Suppressor macrophage treated with lipopolysaccharide for 1 hour (primary cell): ENCODE results near the gene F10.
"Not testable (repeated sequence)": the region's sequence is repeated elsewhere in the genome, so short reads cannot be mapped to it uniquely, and the experiment has no call there.

Experiments
- DNase-seq, 3 donors: peaks; one replicate each; pipeline ENCODE4 v3.0.0-alpha.2; 2020 to 2022

The F10 gene

DNA sequence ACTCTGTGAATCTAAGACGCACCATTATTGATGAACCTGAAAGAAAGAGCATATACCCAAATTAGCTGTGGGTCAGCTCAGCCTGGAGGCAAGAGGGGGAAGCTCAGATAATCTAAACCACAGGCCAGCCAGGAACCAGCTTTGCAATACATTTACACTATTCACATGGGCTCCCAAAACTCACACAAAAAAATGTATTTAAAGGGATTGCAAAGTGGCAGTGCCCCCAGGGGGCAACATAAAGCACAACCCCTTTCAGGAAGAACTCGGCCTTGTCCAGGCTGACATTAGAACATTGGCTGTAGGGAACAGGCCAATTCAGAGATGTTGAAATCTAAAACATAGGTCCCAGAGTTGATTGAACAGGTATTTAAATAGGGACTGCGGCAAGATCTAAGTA is 32.6 kb downstream of the F10 start:
- no peak for DNase-seq

DNA sequence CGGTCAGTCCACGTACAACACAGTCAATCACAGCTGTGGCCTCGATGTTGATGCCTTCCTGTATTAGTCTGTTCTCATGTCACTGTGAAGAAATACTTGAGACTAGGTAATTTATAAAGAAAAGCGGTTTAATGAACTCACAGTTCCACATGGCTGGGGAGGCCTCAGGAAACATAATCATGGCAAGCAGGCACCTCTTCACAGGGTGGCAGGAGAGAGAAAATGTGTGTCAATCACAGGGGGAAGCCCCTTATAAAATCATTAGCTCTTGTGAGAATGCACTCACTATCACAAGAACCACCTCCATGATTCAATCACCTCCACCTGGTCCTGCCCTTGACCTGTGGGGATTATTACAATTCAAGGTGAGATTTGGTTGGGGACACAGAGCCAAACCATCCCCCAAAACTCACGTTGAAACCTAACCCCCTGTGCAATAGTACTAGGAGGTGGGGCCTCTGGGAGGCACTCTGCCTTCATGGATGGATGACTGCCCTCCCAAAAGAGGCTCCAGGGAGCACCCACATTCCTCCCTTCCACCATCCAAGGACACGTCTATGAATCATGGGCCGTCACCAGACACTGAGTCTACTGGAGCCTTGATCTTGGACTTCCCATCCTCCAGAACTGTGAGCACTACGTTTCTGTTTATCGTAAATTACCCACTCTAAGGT is 33.5 kb downstream of the F10 start:
- no peak for DNase-seq

DNA sequence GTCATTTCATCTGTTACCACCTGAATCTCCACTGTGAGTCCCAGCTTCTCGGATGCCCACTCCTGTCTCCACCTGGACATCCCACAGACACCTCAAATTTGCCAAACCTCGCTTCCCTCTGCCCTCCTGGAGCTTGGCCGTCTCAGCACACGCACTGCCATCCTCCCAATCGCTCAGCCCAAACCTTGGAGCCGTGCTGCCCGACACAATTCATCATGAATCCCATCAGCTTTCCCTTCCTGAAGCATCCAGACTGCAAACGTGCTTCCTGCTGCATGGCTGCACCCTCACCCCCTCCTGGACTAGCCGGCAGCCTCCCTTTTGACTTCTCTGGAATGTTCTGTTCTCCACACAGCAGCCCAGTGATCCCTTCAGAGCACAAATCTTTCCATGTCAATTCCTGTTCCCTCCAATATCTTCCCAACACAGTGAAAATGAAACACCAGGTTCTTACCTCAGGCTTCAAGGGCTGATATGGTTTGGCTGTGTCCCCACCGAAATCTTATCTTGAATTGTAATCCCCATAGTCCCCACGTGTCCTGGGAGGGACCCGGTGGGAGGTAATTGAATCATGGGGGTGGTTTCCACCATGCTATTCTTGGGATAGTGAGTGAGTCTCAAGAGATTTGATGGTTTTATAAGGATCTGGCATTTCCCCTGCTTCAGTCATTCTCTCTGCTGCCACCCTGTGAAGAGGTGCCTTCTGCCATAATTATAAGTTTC is 34.8 kb downstream of the F10 start:
- no peak for DNase-seq

DNA sequence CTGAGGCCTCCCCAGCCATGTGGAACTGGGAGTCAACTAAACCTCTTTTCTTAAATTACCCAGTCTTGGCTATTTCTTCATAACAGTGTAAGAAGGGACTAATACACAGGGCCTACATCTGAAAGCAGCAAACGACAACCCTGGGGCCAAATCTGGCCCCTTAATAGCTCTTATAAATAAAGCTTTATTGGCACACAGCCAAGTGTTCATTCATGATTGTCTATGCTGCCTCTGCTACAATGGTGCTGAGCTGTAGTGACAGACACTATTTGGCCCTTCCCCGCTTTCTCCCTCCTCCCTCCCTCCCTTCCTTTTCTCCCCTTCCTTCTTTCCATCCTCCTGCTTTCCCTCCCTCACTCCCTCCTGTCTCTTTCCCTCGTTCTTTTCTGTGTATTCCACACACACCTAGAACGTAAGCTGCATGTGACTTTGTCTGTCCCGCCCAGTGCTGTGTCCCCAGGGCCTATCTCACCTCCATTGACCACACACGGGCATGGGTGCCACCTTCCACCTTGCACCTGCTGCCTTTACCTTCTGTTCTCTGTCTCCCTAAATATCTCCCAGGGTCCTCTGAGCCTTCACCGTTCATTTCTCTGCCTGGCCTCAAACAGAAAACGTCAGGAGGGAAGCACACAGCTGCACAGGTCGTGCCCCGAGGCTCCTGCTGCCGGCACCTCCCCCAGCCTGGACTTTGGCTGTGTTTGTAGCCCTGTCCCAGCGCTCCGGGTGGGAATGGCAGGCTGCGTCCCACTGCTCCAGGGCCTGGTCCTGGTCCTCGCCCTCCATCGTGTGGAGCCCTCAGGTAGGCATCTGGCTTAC is 35.5 kb downstream of the F10 start, which contains the start of gene PROZ:
TSS of gene PROZ (plus strand) at position 720 of the 819 bp plus-strand sequence. CDS start at position 733, 13 bp downstream.
- DNase-seq, result no peak

DNA sequence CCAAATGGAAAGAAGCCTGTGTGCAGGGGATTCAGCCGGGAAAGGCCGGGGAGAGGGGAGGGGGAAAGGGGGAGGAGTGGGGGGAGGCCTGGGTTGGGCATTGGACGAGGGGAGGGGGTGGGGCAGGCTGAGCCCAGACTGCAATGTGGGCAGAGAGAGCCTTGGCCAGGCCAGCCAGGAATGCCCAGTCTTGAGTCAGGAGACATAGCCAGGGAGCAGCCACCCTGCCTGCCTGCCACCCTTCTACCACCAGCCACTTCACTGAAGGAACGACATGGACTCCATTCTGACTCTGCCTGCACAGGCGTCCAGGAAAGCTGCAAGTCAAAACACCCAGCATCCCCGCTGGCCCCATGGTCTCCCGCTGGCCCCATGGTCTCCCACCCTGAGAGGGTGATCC is 36.3 kb downstream of the F10 start:
- DNase-seq, result no peak

DNA sequence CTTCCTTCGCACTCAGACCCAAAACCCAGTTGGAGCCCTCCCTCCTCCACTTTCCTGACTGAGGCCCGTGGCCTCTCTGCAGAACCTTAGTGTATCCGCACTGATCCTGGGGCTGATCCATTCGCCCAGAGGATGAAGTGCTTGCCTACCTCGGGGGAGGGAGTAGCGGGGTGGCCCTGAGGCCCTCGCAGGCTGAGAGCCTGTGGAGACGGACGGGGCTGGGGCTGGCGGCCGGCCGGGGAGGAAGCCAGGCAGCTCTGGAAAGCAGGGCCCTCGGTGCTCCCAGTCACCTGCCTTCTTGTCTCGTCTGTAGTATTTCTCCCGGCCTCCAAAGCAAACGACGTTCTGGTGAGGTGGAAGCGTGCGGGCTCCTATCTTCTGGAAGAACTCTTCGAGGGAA is 37.1 kb downstream of the F10 start:
- no peak for DNase-seq

DNA sequence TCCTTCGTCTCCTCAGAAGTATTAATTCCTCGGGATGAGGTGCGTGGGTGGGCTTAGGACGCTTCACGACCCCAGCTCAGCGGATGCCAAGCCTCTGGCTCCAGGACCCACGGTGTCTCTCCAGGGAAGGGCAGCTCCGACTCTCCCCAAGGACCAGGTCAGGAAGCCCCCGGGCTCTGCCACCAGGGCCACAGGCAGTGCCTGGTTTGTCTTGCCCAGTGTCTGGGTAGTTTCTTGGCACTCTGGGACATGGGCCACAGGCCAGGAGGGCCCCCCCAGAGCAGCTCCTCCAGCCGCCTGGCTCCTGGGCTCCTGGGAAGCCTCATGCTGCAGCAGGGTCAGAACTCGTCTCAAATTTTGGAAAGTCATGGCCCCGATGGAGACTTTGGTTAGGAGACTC is 38.4 kb downstream of the F10 start:
- no peak for DNase-seq

DNA sequence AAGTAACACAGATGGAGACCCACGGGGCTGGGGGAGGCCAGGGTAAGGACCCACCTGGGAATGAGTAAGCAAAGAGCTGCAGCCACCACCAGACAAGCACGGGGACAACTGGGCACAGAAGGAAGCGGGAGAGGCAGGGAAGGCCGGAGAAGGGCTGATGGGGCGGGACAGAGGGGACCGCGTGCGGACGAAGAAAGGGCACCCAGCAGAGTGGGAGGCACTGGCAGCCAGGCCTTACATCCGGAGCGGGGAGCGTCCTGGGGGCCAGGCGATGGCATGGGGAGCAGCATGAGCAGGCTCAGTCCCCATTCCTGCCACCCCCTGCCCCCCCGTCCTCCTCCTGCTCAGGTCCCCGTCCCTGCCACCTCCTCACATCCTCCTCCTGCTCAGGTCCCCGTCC is 38.8 kb downstream of the F10 start:
- DNase-seq, result no peak

DNA sequence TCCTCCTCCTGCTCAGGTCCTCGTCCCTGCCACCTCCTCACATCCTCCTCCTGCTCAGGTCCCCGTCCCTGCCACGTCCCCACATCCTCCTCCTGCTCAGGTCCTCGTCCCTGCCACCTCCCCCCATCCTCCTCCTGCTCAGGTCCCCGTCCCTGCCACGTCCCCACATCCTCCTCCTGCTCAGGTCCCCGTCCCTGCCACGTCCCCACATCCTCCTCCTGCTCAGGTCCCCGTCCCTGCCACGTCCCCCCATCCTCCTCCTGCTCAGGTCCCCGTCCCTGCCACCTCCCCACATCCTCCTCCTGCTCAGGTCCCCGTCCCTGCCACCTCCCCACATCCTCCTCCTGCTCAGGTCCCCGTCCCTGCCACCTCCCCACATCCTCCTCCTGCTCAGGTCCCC is 39.4 kb downstream of the F10 start:
- DNase-seq, result not testable (repeated sequence)

DNA sequence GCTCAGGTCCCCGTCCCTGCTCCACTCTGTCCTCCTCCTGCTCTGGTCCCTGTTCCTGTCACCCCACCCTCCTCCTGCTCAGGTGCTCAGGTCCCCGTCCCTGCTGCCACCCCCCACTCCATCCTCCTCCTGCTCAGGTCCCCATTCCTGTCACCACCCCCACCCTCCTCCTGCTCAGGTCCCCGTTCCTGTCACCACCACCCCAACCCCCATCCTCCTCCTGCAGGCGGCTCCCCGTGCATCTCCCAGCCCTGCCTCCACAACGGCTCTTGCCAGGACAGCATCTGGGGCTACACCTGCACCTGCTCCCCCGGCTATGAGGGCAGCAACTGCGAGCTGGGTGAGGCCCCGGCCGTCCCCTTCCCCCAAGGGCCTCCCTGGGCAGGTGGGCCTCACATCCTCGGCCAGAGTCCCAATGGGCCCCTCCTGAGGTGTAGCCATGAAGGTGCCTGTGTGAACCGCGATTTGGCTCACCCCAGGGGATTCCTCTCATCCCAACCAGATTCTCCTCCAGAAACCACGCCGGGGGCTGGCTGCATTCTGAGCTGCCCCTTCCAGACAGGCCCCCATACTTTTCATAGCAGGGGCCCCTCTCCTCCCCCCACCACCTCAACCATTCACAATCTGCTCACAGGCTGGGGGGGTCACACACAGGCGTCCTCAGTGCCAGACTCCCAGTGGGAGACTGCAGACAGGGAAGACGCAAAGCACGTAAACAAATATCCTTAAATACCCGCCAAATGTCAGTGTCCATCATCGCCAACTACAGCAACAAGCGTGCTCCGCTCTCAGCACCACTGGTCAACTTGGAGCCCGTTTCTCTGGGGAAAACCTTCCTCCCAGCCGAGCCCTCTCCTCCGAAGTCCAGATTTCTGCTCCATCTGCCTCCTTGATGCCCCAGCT is 40.4 kb downstream of the F10 start:
- DNase-seq, result no peak

DNA sequence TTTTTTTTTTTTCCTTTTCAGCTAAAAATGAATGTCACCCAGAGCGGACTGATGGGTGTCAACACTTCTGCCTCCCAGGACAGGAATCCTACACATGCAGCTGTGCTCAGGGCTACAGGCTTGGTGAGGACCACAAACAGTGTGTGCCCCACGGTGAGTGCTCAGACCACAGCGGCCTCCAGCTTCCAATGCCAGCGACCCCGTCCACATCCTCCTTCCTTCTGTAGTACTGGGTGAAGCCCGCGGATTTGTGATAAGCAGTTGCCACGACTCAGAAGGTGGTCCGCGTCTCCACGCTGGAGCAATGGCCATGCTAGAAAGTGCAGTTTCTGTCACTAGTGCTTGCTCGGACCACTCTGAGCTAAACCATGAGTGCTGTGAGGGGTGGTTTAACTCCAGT is 41.9 kb downstream of the F10 start:
- DNase-seq, result no peak

DNA sequence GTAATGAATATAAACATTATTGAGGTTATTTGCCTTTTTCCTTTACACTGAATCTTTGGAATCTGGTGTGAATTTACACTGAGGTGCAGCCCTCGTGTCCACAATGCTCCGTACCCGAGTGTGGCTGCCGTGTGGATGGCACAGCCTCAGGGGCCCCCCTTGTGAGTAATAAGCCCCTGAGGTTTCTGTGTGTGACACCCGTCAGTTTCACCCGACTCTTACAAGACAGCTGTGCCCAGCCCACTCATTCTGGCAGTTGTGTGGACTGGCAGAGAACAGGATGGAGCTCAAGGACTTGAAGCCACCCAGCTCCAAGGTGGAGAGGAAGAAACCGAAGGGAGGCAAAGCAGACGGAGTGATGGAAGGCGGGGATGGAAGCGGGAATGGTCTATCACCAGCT is 43.7 kb downstream of the F10 start:
- DNase-seq, result no peak

DNA sequence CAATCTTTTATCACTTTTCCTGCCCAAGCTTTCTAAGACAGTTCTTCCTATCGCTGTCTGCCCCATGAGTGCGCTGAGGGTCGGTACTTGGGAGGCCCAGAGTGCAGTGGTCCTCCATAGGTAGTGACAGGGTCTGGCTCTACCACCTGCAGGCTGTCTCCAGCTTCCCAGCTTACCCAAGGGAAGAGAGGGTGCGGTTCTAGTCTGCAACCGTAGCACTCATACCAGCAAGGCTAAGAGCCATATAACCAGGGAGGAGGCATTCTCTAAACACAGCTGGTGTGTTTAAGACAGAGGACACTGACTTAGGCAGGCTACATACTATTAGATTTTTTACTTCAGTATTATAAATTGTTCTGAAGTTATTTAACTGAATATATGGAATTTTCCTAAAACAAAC is 44.1 kb downstream of the F10 start:
- DNase-seq, result no peak

DNA sequence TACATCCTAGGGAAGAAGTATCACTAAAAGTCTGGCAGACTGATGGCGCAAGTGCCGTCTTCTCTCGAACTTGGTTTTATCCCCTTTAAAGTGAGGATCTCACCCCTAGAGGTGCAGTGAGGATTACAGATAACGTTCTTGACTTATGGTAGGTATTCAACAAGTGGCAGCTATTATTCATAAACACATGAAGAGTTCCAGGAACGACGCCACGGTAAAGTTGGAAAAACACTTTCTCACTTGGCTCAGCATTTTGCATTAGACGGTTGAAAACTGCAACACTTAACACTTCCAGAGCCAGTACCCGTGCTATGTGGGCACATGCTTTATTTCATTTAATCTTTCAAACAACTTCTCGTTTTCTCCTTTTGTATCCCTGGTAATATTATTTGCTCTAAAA is 44.6 kb downstream of the F10 start:
- no peak for DNase-seq

DNA sequence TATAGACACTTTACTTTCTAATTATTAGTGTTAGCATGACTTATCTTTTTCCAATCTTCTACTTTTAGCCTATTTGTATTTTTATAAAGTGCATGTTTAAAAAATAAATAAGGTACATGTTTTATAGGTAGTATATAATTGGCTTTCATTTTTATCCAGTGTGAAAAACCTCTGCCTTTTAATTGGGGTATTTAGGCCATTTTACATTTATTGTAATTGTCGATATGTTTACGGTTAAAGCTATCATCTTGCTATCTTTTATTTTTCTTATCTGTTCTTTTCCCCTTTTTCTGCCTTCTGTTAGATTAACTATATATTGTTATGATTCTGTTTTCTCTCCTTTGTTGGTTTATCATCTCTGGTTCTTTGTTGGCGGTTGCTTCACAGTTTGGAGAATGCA is 45.0 kb downstream of the F10 start:
- no peak for DNase-seq

DNA sequence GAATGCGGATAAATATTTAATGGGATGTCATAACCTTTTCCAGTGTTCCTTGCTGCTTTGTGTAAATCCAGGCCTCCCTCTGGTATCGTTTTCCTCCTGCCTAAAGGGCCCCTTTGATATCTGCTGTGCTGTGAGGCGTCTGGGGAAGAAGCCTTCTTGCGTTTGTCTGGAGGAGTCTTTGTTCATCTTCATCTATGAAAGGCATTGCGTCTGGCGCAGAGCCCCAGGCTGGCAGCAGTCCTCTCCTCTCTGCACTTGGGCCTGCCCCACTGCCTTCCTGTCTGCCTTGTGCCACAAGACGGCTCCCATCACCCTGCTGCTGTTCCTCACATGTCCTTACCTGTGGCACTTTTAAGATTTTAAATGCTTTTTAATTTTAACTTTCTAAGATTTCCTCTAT is 45.6 kb downstream of the F10 start:
- no peak for DNase-seq

DNA sequence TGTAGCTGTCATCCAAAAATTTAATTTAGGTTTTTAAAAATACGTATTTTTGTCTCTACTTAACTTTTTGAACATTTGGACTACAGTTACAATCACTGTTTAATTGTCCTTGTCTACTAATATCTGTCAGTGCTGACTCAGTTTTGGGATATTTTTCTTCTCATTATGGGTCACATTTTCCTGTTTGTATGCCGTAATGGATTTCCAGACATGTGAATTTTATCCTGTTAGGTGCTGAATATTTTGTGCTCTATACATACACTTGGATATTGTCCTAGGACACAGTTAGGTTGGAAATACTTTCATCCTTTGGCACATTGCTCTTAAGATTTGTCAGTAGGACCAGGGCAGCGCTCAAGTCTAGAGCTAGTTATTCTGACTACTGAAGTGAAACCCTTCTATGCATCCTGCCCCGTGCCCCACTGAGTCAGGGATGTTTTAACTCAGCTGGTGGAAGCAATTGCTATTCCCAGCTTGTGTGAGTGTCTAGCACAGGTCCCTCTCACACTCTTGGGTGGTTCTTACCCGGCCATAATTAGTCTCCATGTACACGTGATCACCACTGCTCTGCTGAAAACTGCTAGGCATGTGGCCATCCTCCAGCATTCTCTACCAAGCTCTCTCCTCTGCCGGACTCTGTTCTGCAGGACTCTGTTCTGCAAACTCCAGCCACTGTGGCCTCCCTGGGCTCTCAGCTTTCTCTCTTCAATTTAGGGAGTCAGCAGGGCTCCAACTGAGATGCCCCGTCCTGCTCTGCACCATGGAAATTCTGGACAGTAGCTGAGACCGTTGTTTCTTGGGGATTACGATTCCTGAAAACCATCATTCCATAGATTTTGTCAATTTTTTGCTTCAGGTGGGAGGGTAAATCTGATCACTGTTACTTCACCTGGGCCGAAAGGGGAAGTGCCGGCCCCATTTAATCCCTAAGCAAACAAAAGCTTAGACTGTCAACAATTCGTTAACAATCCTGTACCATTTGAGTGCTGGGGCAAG is 47.0 kb downstream of the F10 start:
- no peak for DNase-seq

DNA sequence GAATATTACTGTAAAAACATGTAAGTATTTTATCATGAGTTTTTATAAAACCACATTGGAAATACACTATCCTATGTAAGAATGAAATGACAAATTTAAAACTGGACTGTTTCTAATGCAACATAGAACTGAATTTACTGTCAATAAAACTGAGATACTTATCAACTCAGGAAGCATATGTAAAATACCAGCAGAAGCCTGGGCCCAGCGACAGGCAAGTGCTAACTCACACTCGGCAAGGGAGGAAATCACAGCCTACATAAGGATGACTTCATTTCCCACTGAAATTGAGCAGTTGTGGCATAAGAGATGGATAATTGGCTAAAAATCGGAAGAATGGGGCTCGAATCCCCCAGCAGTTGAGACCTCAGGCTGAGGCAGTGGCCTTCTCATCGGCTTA is 47.9 kb downstream of the F10 start:
- DNase-seq, result peak; percentile 43 to 50 (median 46)

DNA sequence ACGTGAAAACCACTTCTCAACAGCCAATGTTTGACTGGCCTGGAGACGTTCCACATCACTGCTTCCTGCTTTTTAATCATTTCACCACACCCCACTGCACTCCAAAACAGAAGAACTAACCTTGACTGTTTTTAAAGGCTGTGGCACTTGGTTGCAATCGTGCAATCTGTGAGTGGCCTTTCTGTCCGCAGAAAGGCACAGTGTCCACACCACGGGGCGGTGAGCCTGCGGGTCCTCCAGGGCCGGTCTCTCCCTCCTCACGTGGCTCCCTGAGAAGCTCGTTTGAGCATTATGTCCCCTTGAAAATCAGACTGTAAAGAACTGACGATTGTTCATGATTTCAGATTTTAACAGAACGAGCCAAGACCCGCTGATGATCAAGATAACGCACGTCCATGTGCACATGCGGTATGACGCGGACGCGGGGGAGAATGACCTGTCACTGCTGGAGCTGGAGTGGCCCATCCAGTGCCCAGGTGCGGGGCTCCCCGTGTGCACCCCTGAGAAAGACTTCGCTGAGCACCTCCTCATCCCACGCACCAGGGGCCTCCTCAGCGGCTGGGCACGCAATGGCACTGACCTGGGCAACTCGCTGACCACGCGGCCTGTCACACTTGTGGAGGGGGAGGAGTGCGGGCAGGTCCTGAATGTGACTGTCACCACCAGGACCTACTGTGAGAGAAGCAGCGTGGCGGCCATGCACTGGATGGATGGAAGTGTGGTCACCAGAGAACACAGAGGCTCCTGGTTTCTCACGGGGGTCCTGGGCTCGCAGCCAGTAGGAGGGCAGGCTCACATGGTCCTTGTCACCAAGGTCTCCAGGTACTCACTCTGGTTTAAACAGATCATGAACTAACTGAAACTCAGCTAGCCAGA is 48.9 kb downstream of the F10 start:
- no peak for DNase-seq

DNA sequence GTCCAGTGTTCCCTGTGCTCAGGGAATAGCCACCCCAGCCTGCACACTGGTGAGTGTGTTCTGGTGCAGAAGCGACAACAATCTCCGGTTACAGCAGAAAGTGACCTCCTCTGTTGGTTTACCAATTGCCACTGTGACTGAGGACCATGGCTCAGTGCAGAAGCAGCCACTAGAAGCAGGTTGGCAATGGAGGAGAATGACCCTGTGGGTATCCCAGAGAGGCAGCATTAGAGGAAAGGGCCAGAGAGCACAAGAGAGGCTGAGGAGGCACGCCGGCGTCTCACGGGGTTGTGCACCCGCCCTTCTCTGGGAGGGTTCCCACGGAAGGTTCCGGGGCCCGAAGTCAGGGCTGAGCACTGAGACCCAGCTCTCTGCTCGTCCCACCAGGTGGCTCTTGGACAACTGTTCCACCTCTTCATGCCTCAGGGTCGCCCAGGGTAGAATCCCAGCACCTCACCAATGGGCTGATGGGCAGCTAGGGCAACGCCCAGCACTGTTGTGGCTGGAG is 49.9 kb downstream of the F10 start:
- DNase-seq, result no peak
